ENCODE measurements around the gene COX5B. TPM values are rescaled to one million over a fixed set of nuclear protein-coding genes. Genes with fewer than 3 reads are reported as not detected.

The COX5B gene
- total and polyA plus RNA-seq, 9 of the 15 experiments (the other 6 are each of a cell fraction or from before 2014, with no cell fraction given), result 154 to 1,424 (median 487) TPM

- no peak for TF ChIP-seq TBP (optimal IDR thresholded peaks at IDR 0.05; ENCODE audit: low read depth, low read length)
- TF ChIP-seq ZNF133 (CRISPR knock-in tag; IDR thresholded peaks at IDR 0.05), result no peak
- no peak for TF ChIP-seq MEF2A (IDR thresholded peaks at IDR 0.05; ENCODE audit: control insufficient read depth, low read depth, low read length)
- TF ChIP-seq PML (IDR thresholded peaks at IDR 0.05; ENCODE audit: low read length), result peak; percentile 52; the same call in 1 of the 2 replicates
- TF ChIP-seq SFPQ (IDR thresholded peaks at IDR 0.05; ENCODE audit: low read depth, low read length), result no peak
- TF ChIP-seq FIP1L1 (IDR thresholded peaks at IDR 0.05; ENCODE audit: low read depth, low read length, poor library complexity, severe bottlenecking), result no peak
- no peak for TF ChIP-seq ZNF740 (CRISPR knock-in tag; IDR thresholded peaks at IDR 0.05)
- TF ChIP-seq ZNF740 (tag; IDR thresholded peaks at IDR 0.05), result no peak
- no peak for TF ChIP-seq CEBPG (CRISPR knock-in tag; IDR thresholded peaks at IDR 0.05)
- no peak for TF ChIP-seq CEBPG (tag; conservative IDR thresholded peaks at IDR 0.05 in 1 of 2, IDR thresholded peaks at IDR 0.05 in 1 of 2)
- TF ChIP-seq JUN (IDR thresholded peaks at IDR 0.05; ENCODE audit: borderline replicate concordance, low read depth, low read length), result peak; percentile 76; the same call in 1 of the 2 replicates
- TF ChIP-seq JUN (CRISPR knock-in tag; IDR thresholded peaks at IDR 0.05; ENCODE audit: borderline replicate concordance), result no peak
- TF ChIP-seq ZNF589 (CRISPR knock-in tag; IDR thresholded peaks at IDR 0.05; ENCODE audit: low read depth), result 0 out of 2 replicates have a peak, but pooled peaks have one; percentile 64
- TF ChIP-seq GTF2E2 (tag; IDR thresholded peaks at IDR 0.05), result no peak; the same call in 1 of the 2 replicates
- peak; percentile 38; the same call in 1 of the 2 replicates for TF ChIP-seq ZBTB7A (IDR thresholded peaks at IDR 0.05; ENCODE audit: borderline replicate concordance, control insufficient read depth, low read depth, low read length)
- no peak for TF ChIP-seq SETDB1 (IDR thresholded peaks at IDR 0.05; ENCODE audit: low read length)
- TF ChIP-seq ZEB2 (IDR thresholded peaks at IDR 0.05), result peak; percentile 80; the same call in 1 of the 2 replicates
- TF ChIP-seq TBL1XR1 (IDR thresholded peaks at IDR 0.05; ENCODE audit: low read length in 2 of 2), result no peak
- no peak for TF ChIP-seq ZFP36 (IDR thresholded peaks at IDR 0.05; ENCODE audit: low read depth, low read length, partially characterized antibody)
- no peak for TF ChIP-seq ZNF134 (CRISPR knock-in tag; conservative IDR thresholded peaks at IDR 0.05)
- no peak for TF ChIP-seq EHMT2 (IDR thresholded peaks at IDR 0.05)
- TF ChIP-seq ARID1B (IDR thresholded peaks at IDR 0.05), result peak; percentile 65
- TF ChIP-seq HMG20A (CRISPR knock-in tag; conservative IDR thresholded peaks at IDR 0.05), result no peak
- no peak for TF ChIP-seq ZBTB34 (CRISPR knock-in tag; IDR thresholded peaks at IDR 0.05)
These were observed 17.2 kb downstream of the COX5B start (continued) for GRCh38 chr2:97662895-97663625.

All from K562 (cell line).